Gastroesophageal sphincter (tissue), 4 donors: ENCODE data around the gene FAM193A. TPM values are rescaled to one million over a fixed set of nuclear protein-coding genes. Genes with fewer than 3 reads are reported as not detected.

Source experiments
- ATAC-seq: fragments of 150-250 bp; one replicate; pipeline ENCODE4 v1.9.1; 2016; ENCODE audit warnings: mild to moderate bottlenecking, moderate library complexity
- H3K27ac ChIP-seq, 4 donors: fragments of 200-600 bp; sonication (generic) in 3 of 4; 1 replicate in 3 of 4; 2 replicates in 1 of 4; pipeline ENCODE4 v1.5.1; 2016 to 2019
- H3K27me3 ChIP-seq: fragments of 200-600 bp; sonication (generic); one replicate; pipeline ENCODE4 v1.5.1; 2019
- H3K36me3 ChIP-seq, 2 donors: fragments of 200-600 bp; sonication (generic); one replicate each; pipeline ENCODE4 v1.5.1; 2019; ENCODE audit warnings: control low read depth in 1 of 2
- H3K4me1 ChIP-seq, 3 donors: fragments of 200-600 bp; sonication (generic); 1 replicate in 2 of 3; 2 replicates in 1 of 3; pipeline ENCODE4 v1.5.1; 2016 to 2019; ENCODE audit warnings: control low read depth in 2 of 3
- H3K4me3 ChIP-seq, 2 donors: fragments of 200-600 bp; sonication (generic); one replicate each; pipeline ENCODE4 v1.5.1; 2019; ENCODE audit warnings: mild to moderate bottlenecking in 1 of 2, moderate library complexity in 1 of 2
- H3K9me3 ChIP-seq, 3 donors: fragments of 200-600 bp; sonication (generic); one replicate each; pipeline ENCODE4 v1.5.1; 2017 to 2019; ENCODE audit warnings: control low read depth in 2 of 3
- EP300 ChIP-seq: sonication (generic); formaldehyde crosslinking; IDR thresholded peaks from one replicate; pipeline ENCODE4 v1.6.1; 2017; ENCODE audit warnings: antibody characterized with exemption, mild to moderate bottlenecking
- POLR2A ChIP-seq, 2 donors: fragments of 450-650 bp; IDR thresholded peaks; one replicate each; pipeline ENCODE4 v1.6.1; 2017; ENCODE audit warnings: antibody characterized with exemption in 2 of 2, mild to moderate bottlenecking in 2 of 2, moderate library complexity in 1 of 2
- POLR2AphosphoS5 ChIP-seq: sonication (generic); formaldehyde crosslinking; IDR thresholded peaks from one replicate; pipeline ENCODE4 v1.6.1; 2017; ENCODE audit warnings: antibody characterized with exemption
- WGBS, 2 donors: methylation state at CpG; one replicate each; pipeline ENCODE4 v1.1.5; 2018; ENCODE audit warnings: low coverage in 1 of 2; 5-methylcytosine and 5-hydroxymethylcytosine counted together
- total RNA-seq, 4 donors: library from RNA; depleted of rRNA; stranded (reverse); fragments of >200 nt; gene quantifications; one replicate each; pipeline ENCODE4 v1.1.0, GENCODE V29; 2016
- TF ChIP-seq, protein P1 (sequence below), 4 experiments: fragments of 200-600 bp in 2 of 4; fragments of 450-650 bp in 2 of 4; sonication (generic) in 1 of 4; IDR thresholded peaks; one replicate each; pipeline ENCODE4 v1.5.1; 2017 to 2019; ENCODE audit warnings: antibody characterized with exemption in 4 of 4, mild to moderate bottlenecking in 2 of 4, moderate library complexity in 2 of 4

Gene FAM193A
- total RNA-seq, 4 donors from 2014 or later, result 24.5 to 35.6 (median 30.2) TPM

DNA sequence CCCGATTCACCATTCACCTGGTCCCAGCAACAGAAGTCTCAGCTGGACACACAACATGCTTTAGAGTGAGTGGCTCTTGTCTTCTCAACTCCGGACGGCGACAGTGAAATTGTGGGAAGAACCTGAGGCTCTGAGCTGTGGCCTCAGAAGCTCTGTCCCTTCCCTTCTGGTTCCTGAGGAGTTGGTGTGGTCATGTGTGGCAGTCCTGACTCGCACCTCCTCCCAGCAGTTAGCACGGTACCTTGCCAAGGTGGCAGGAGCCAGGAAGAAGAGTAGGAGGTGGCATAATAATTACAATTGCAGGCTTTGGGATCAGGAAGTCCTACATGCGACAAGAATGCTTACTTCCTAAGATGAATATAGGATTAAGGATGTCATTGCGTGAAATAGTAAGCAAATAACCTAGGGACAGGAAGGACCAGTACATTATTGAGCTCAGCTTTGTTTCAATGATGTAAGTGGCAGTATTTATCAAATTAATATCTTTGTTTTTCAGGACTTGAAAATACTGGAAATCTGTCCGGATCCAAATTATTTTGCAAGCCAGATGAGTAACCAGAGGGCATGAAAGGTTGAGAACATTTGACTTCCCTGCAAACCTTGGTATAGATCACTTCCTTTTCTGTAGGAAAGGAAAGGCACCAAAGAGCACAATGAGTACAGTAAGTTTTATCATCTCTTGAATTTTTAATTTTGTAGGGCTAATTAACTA is 46.5 kb upstream of the FAM193A start:
- no peak for TF ChIP-seq POLR2AphosphoS5
- TF ChIP-seq POLR2A (IDR thresholded peaks at IDR 0.05), result no peak
- TF ChIP-seq EP300, result no peak
- TF ChIP-seq, protein P1, sequence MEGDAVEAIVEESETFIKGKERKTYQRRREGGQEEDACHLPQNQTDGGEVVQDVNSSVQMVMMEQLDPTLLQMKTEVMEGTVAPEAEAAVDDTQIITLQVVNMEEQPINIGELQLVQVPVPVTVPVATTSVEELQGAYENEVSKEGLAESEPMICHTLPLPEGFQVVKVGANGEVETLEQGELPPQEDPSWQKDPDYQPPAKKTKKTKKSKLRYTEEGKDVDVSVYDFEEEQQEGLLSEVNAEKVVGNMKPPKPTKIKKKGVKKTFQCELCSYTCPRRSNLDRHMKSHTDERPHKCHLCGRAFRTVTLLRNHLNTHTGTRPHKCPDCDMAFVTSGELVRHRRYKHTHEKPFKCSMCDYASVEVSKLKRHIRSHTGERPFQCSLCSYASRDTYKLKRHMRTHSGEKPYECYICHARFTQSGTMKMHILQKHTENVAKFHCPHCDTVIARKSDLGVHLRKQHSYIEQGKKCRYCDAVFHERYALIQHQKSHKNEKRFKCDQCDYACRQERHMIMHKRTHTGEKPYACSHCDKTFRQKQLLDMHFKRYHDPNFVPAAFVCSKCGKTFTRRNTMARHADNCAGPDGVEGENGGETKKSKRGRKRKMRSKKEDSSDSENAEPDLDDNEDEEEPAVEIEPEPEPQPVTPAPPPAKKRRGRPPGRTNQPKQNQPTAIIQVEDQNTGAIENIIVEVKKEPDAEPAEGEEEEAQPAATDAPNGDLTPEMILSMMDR (IDR thresholded peaks at IDR 0.05), result no peak
- peak overlapping the region in 2 of 4 donors; percentile 15 to 27 for H3K27ac ChIP-seq
- H3K27me3 ChIP-seq, result no peaks in the 10 kb centered on the region
- no peak overlapping the region for H3K4me3 ChIP-seq
- H3K4me1 ChIP-seq, result peaks cover 0 to 56% (median 15%) of the 10 kb centered on the region in 3 donors
- WGBS, 2 donors, result 75 to 87% methylated on average over 4 of the region's 9 CpGs
- ATAC-seq, result no peak
- no peaks in the 10 kb centered on the region for H3K9me3 ChIP-seq
- peaks cover 0 to 58% of the 10 kb centered on the region in 2 donors for H3K36me3 ChIP-seq

- H3K27ac ChIP-seq, result no peak overlapping the region
- H3K27me3 ChIP-seq, result no peaks in the 10 kb centered on the region
- WGBS, 2 donors, result no CpG with 5 or more reads among the region's 1 CpG
- no peak overlapping the region for H3K4me3 ChIP-seq
- TF ChIP-seq POLR2A (IDR thresholded peaks at IDR 0.05) (no peak), POLR2AphosphoS5 (no peak), EP300 (no peak)
- TF ChIP-seq, protein P1 (IDR thresholded peaks at IDR 0.05), result no peak
- no peak for ATAC-seq
- peaks cover 0 to 86% of the 10 kb centered on the region in 2 donors for H3K36me3 ChIP-seq
- H3K9me3 ChIP-seq, result no peaks in the 10 kb centered on the region
- peaks cover 0 to 40% (median 0%) of the 10 kb centered on the region in 3 donors for H3K4me1 ChIP-seq
These were observed 43.5 kb upstream of the FAM193A start for GRCh38 chr4:2492970-2493369.

GRCh38 chr4:2494992-2495391 is 41.5 kb upstream of the FAM193A start:
- Histone ChIP-seq H3K9me3 (no peaks in the 10 kb centered on the region), H3K4me1 (peaks cover 0 to 25% (median 0%) of the 10 kb centered on the region in 3 donors), H3K27me3 (no peaks in the 10 kb centered on the region), H3K27ac (no peak overlapping the region), H3K36me3 (peaks cover 0 to 96% of the 10 kb centered on the region in 2 donors), H3K4me3 (no peak overlapping the region)
- ATAC-seq, result no peak
- no peak for TF ChIP-seq EP300
- TF ChIP-seq POLR2A (IDR thresholded peaks at IDR 0.05), result no peak
- TF ChIP-seq POLR2AphosphoS5, result no peak
- TF ChIP-seq, protein P1 (IDR thresholded peaks at IDR 0.05), result no peak
- 17 to 60% methylated on average over 1 to 2 of the region's 3 CpGs for WGBS, 2 donors

DNA sequence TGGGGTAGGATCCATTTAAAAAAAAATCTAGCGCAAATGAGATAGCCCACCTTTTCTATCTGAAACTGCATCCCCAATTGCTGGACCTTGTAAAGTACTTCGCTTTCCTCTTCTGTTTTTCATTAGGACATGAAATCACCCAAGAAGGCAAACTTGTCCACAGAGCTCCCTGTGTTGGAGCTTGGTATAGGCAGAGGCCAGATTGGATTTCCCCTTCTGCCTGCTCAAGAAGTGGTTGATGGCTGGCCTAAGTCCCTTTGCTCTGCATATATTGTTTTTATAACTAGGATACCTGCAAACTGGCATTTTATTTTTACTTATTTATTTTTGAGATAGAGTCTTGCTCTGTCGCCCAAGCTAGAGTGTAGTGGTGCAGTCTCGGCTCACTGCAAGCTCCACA is 39.1 kb upstream of the FAM193A start:
- H3K9me3 ChIP-seq, result no peaks in the 10 kb centered on the region
- no peak overlapping the region for H3K27ac ChIP-seq
- no peak overlapping the region for H3K4me3 ChIP-seq
- no peaks in the 10 kb centered on the region for H3K27me3 ChIP-seq
- H3K4me1 ChIP-seq, result peaks cover 0 to 18% (median 0%) of the 10 kb centered on the region in 3 donors
- no peak for ATAC-seq
- H3K36me3 ChIP-seq, result peaks cover 0 to 96% of the 10 kb centered on the region in 2 donors
- WGBS, 2 donors, result 91 to 94% methylated on average over 4 of the region's 4 CpGs
- TF ChIP-seq POLR2A (IDR thresholded peaks at IDR 0.05), result no peak
- no peak for TF ChIP-seq EP300
- TF ChIP-seq, protein P1 (IDR thresholded peaks at IDR 0.05), result no peak
- TF ChIP-seq POLR2AphosphoS5, result no peak

DNA sequence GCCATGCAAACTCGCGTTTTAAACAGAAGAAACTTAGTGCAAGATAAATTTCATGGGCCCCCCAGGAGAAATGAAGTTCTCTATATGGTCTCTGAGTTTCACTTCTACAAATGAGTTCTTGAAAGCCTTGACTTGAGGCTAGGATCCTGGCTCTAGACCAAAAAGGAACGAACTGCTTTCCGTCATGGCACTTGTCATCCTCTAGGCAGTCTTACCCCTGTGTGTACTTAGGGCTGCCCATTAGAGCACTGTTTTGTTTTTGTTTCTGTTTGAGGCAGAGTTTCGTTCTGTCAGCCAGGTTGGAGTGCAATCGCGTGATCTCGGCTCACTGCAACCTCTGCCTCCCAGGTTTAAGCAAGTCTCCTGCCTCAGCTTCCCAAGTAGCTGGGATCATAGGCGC is 38.5 kb upstream of the FAM193A start:
- 60 to 61% methylated on average over 3 to 4 of the region's 9 CpGs for WGBS, 2 donors
- Histone ChIP-seq H3K9me3 (no peaks in the 10 kb centered on the region), H3K36me3 (peaks cover 0 to 96% of the 10 kb centered on the region in 2 donors), H3K27me3 (no peaks in the 10 kb centered on the region), H3K4me1 (peaks cover 0 to 18% (median 0%) of the 10 kb centered on the region in 3 donors), H3K4me3 (no peak overlapping the region), H3K27ac (no peak overlapping the region)
- TF ChIP-seq POLR2A (IDR thresholded peaks at IDR 0.05) (no peak), POLR2AphosphoS5 (peak; percentile 34)
- ATAC-seq, result peak; percentile 60
